K562 (cell line): Measurements from ENCODE around the gene RSRC1. TPM values are rescaled to one million over a fixed set of nuclear protein-coding genes. Genes with fewer than 3 reads are reported as not detected.

Experiments
- ATAC-seq: fragments of 200-7000 bp; cut with Tn5 transposase; 3 replicates; pipeline ENCODE4 v1.9.1; 2020; ENCODE audit warnings: moderate library complexity
- BruUV-seq: library from RNA; stranded (reverse); fragments of 400-500 nt; replicated peaks from 2 replicates; lab custom pipeline; 2021; lab: Mats Ljungman, UMichigan
- CTCF ChIA-PET: fragments of 300-600 bp; formaldehyde crosslinking; extraction: SDS; loops from one replicate; lab custom pipeline; 2021; ENCODE audit warnings: low intra/inter-chr PET ratio; lab: Yijun Ruan, JAX
- POLR2A ChIA-PET: fragments of 300-600, 350-650 bp; sonication (Branson Sonifier 250); formaldehyde crosslinking; extraction: SDS; loops from one replicate; lab custom pipeline; 2021; ENCODE audit warnings: antibody characterized with exemption, inconsistent platforms; lab: Yijun Ruan, JAX
- DNase-seq, 4 experiments: peaks; one replicate each; pipeline versions ENCODE4 v3.0.0 to v3.0.0-alpha.2; 2011 to 2018; ENCODE audit warnings: low spot score in 3 of 4, mixed read lengths in 3 of 4; ENCODE audit errors: extremely low read depth in 1 of 4
- FAIRE-seq: peaks from 2 replicates; lab custom pipeline; 2011; peaks lifted over from hg19 to GRCh38; lab: Jason Lieb, UNC
- H2AFZ ChIP-seq: 2 replicates; pipeline ENCODE4 v1.6.0; 2011; ENCODE audit warnings: low read depth, low read length, control low read depth, inconsistent platforms
- H3K27ac ChIP-seq: fragments of 200-600 bp; 3 replicates; pipeline ENCODE4 v1.8.0; 2011; ENCODE audit warnings: low read depth, mild to moderate bottlenecking, control low read depth, inconsistent platforms, low read length, moderate library complexity, mixed read lengths; ENCODE audit errors: extremely low read depth
- H3K27me3 ChIP-seq, 2 experiments: fragments of 300-600 bp in 1 of 2; 2 replicates in 1 of 2; 3 replicates in 1 of 2; pipeline versions ENCODE4 v1.6.0 to v1.8.0; 2011; ENCODE audit warnings: inconsistent platforms in 2 of 2, low read length in 2 of 2, mild to moderate bottlenecking in 1 of 2, mixed read lengths in 1 of 2, moderate library complexity in 1 of 2; ENCODE audit not compliant: control insufficient read depth in 2 of 2, insufficient read depth in 2 of 2
- H3K36me3 ChIP-seq: fragments of 300-600 bp; 3 replicates; pipeline ENCODE4 v1.8.0; 2011; ENCODE audit warnings: mild to moderate bottlenecking, low read length, inconsistent platforms; ENCODE audit not compliant: control insufficient read depth, insufficient read depth
- H3K4me1 ChIP-seq, 2 experiments: fragments of 200-600 bp in 1 of 2; replicated peaks in 1 of 2; 2 replicates in 1 of 2; 3 replicates in 1 of 2; pipeline versions ENCODE4 v1.5.1 to v1.8.0; 2011; ENCODE audit warnings: inconsistent platforms in 2 of 2, low read length in 2 of 2, mild to moderate bottlenecking in 1 of 2, mixed read lengths in 1 of 2, moderate library complexity in 1 of 2; ENCODE audit not compliant: control insufficient read depth in 2 of 2, insufficient read depth in 2 of 2
- H3K4me2 ChIP-seq: 2 replicates; pipeline ENCODE4 v1.6.1; 2011; ENCODE audit warnings: low read length, control low read depth, inconsistent platforms, mixed read lengths; ENCODE audit not compliant: insufficient read depth
- H3K4me3 ChIP-seq: fragments of 200-600 bp; sonication (generic), shearing (Covaris generic); 2 replicates; pipeline ENCODE4 v1.5.1; 2016; ENCODE audit warnings: control low read depth, inconsistent platforms
- H3K79me2 ChIP-seq: fragments of 200-600 bp; 3 replicates; pipeline ENCODE4 v1.8.0; 2011; ENCODE audit warnings: low read length, inconsistent platforms; ENCODE audit not compliant: control insufficient read depth, insufficient read depth
- H3K9ac ChIP-seq, 2 experiments: 2 replicates each; pipeline versions ENCODE4 v1.6.0 to v1.6.1; 2011; ENCODE audit warnings: low read depth in 2 of 2, low read length in 2 of 2, control low read depth in 1 of 2, inconsistent platforms in 1 of 2, mild to moderate bottlenecking in 1 of 2, mixed read lengths in 1 of 2; ENCODE audit not compliant: insufficient read depth in 1 of 2
- H3K9me1 ChIP-seq: one replicate; pipeline ENCODE4 v1.6.0; 2011; ENCODE audit warnings: inconsistent platforms, mild to moderate bottlenecking, low read length, moderate library complexity; ENCODE audit not compliant: control insufficient read depth, insufficient read depth
- H3K9me3 ChIP-seq: replicated peaks from 2 replicates; pipeline ENCODE4 v1.5.1; 2011; ENCODE audit warnings: low read depth, low read length, inconsistent platforms; ENCODE audit not compliant: control insufficient read depth, insufficient read depth
- H4K20me1 ChIP-seq: replicated peaks from 2 replicates; pipeline ENCODE4 v1.6.1; 2011; ENCODE audit warnings: low read length, inconsistent platforms, mixed read lengths; ENCODE audit not compliant: control insufficient read depth, insufficient read depth
- CCAR2 ChIP-seq: fragments of 200-400 bp; formaldehyde crosslinking; IDR thresholded peaks from 2 replicates; pipeline ENCODE4 v1.6.1; 2017; ENCODE audit warnings: mild to moderate bottlenecking, low read depth, low read length
- FOXA1 ChIP-seq: fragments of 450-650 bp; IDR thresholded peaks from 2 replicates; pipeline ENCODE4 v1.6.1; 2016; ENCODE audit warnings: mild to moderate bottlenecking, borderline replicate concordance
- FOXJ2 ChIP-seq: fragments of 200-800 bp; sonication (Bioruptor generic); IDR thresholded peaks from 2 replicates; pipeline ENCODE4 v1.6.1; 2016; ENCODE audit warnings: missing genetic modification characterization, missing compliant biosample characterization
- HES1 ChIP-seq: fragments of 450-650 bp; IDR thresholded peaks from 2 replicates; pipeline ENCODE4 v1.6.1; 2016; ENCODE audit warnings: low read depth, mild to moderate bottlenecking, moderate library complexity
- ILF3 ChIP-seq: fragments of 450-650 bp; IDR thresholded peaks from 2 replicates; pipeline ENCODE4 v1.6.1; 2018; ENCODE audit warnings: antibody characterized with exemption, mild to moderate bottlenecking, moderate library complexity, borderline replicate concordance
- JUNB ChIP-seq: fragments of 450-650 bp; formaldehyde crosslinking; conservative IDR thresholded peaks from 2 replicates; pipeline ENCODE4 v1.4.0; 2020; ENCODE audit warnings: mild to moderate bottlenecking
- MAZ ChIP-seq, 2 experiments: fragments of 450-650 bp in 1 of 2; sonication (generic) in 1 of 2; formaldehyde crosslinking; IDR thresholded peaks in 1 of 2; conservative IDR thresholded peaks in 1 of 2; 2 replicates each; pipeline versions ENCODE4 v1.4.0 to v1.5.0; 2020; ENCODE audit warnings: mild to moderate bottlenecking in 1 of 2, missing genetic modification reagents in 1 of 2
- POLR2A ChIP-seq: fragments of 450-650 bp; conservative IDR thresholded peaks from 2 replicates; pipeline ENCODE4 v1.6.1; 2016
- PRDM10 ChIP-seq: fragments of 450-650 bp; IDR thresholded peaks from 2 replicates; pipeline ENCODE4 v1.6.1; 2018; ENCODE audit not compliant: partially characterized antibody
- SRF ChIP-seq, 2 experiments: fragments of 250-450, 450-650 bp in 1 of 2; sonication (Bioruptor Pico) in 1 of 2; sonication (generic) in 1 of 2; formaldehyde crosslinking; IDR thresholded peaks; 2 replicates each; pipeline versions ENCODE4 v1.5.0 to v1.5.1; 2020 to 2022; ENCODE audit warnings: mild to moderate bottlenecking in 1 of 2, missing genetic modification reagents in 1 of 2
- TCFL5 ChIP-seq: fragments of 250-450 bp; sonication (Bioruptor Pico); conservative IDR thresholded peaks from 2 replicates; pipeline ENCODE4 v1.6.1; 2021; ENCODE audit warnings: mild to moderate bottlenecking, moderate library complexity, matching md5 sums
- ZBTB9 ChIP-seq: fragments of 450-650 bp; formaldehyde crosslinking; IDR thresholded peaks from 2 replicates; pipeline ENCODE4 v1.4.0; 2020; ENCODE audit warnings: mild to moderate bottlenecking, moderate library complexity
- ZFP1 ChIP-seq: fragments of 450-650 bp; formaldehyde crosslinking; IDR thresholded peaks from 2 replicates; pipeline ENCODE4 v1.4.0; 2020; ENCODE audit warnings: mild to moderate bottlenecking, mixed read lengths
- ZNF398 ChIP-seq: fragments of 250-450 bp; sonication (Bioruptor Pico); IDR thresholded peaks from 2 replicates; pipeline ENCODE4 v1.8.0; 2021; ENCODE audit warnings: moderate library complexity, mild to moderate bottlenecking, inconsistent platforms
- ZZZ3 ChIP-seq: fragments of 450-650 bp; IDR thresholded peaks from 2 replicates; pipeline ENCODE4 v1.6.1; 2016; ENCODE audit warnings: antibody characterized with exemption, mild to moderate bottlenecking, moderate library complexity
- WGBS: fragments of 100-300 bp; shearing (Covaris generic); methylation state at CpG from one replicate; pipeline ENCODE4 v1.1.6; 2016; ENCODE audit warnings: low coverage, mixed read lengths; ENCODE audit not compliant: insufficient coverage; ENCODE audit errors: missing lambda C conversion rate; 5-methylcytosine and 5-hydroxymethylcytosine counted together
- in situ Hi-C: fragments of 300-500 bp; cut with MboI; formaldehyde crosslinking; loops from 4 replicates; pipeline ENCODE4 v1.15.0; 2018; ENCODE audit warnings: inconsistent platforms, mixed read lengths
- intact Hi-C: fragments of 100-400 bp; cut with micrococcal nuclease; formaldehyde crosslinking; loops from 2 replicates; pipeline ENCODE4 v1.14.2; 2022
- polyA plus RNA-seq, 8 experiments: library from polyadenylated mRNA; depleted of rRNA in 4 of 8; stranded (reverse) in 5 of 8; unstranded in 3 of 8; fragments of >200 nt; fragmentation: Nextera tagmentation in 2 of 8; fragmentation: Illumina TruSeq in 1 of 8; extraction: Ambion mirVana in 2 of 8; extraction: Trizol in 1 of 8; gene quantifications; 2 replicates each; pipeline versions ENCODE4 v1.2.1 to v1.2.3, GENCODE V29; 2011 to 2014; ENCODE audit warnings: inconsistent platforms in 1 of 8, missing spikeins in 1 of 8
- total RNA-seq, 7 experiments: library from RNA; depleted of rRNA in 6 of 7; stranded (reverse); fragments of >200 nt in 6 of 7; fragmentation: Illumina TruSeq in 2 of 7; extraction: Trizol in 2 of 7; gene quantifications; 2 replicates each; pipeline versions ENCODE4 v1.2.1 to v1.2.3, GENCODE V29; 2011 to 2021; ENCODE audit warnings: low replicate concordance in 1 of 7

Gene RSRC1
- total and polyA plus RNA-seq, 9 of the 15 experiments (the other 6 are each of a cell fraction or from before 2014, with no cell fraction given), result 19.3 to 128 (median 75.5) TPM

GRCh38 chr3:158453865-158454264 is 344.0 kb downstream of the RSRC1 start (continued):
- no peak for TF ChIP-seq ZBTB9
- TF ChIP-seq SRF (CRISPR knock-in tag; IDR thresholded peaks at IDR 0.05), result no peak
- TF ChIP-seq CCAR2, result no peak
- TF ChIP-seq FOXA1, result no peak
- TF ChIP-seq ZFP1, result no peak
- no peak for TF ChIP-seq POLR2A
- no peak for TF ChIP-seq FOXJ2 (tag)

- H4K20me1 ChIP-seq, result no peaks in the 10 kb centered on the region
- in situ Hi-C loops (no loop called here), intact Hi-C loops (loop anchor here (10.0 kb wide), 1 partner anchor 339 kb away; no protein-coding TSS in a partner anchor)
- no TSS peak for BruUV-seq
- H3K4me2 ChIP-seq, result no peak overlapping the region
- no peak overlapping the region for H3K9ac ChIP-seq
- no peaks in the 10 kb centered on the region for H3K9me3 ChIP-seq
- ATAC-seq, result no peak
- no peak overlapping the region for H3K27ac ChIP-seq
- no peak overlapping the region for H2AFZ ChIP-seq
- FAIRE-seq, result no peak
- H3K9me1 ChIP-seq, result no peaks in the 10 kb centered on the region
- H3K4me3 ChIP-seq, result no peak overlapping the region
- no peaks in the 10 kb centered on the region for H3K4me1 ChIP-seq
- H3K79me2 ChIP-seq, result no peaks in the 10 kb centered on the region
- ChIA-PET CTCF (no interaction called here), POLR2A (no interaction called here)
- H3K27me3 ChIP-seq, result no peaks in the 10 kb centered on the region
- no peak for DNase-seq
- 98% methylated on average over 5 of the region's 5 CpGs for WGBS
- no peaks in the 10 kb centered on the region for H3K36me3 ChIP-seq
- no peak for TF ChIP-seq HES1
- TF ChIP-seq ZZZ3, result no peak
- no peak for TF ChIP-seq TCFL5
- no peak for TF ChIP-seq PRDM10
- TF ChIP-seq ILF3, result no peak
- no peak for TF ChIP-seq MAZ (CRISPR knock-in tag; conservative IDR thresholded peaks at IDR 0.05 in 1 of 2, IDR thresholded peaks at IDR 0.05 in 1 of 2)
- TF ChIP-seq ZNF398 (CRISPR knock-in tag), result no peak
- TF ChIP-seq JUNB (CRISPR knock-in tag), result no peak
Observed at GRCh38 chr3:158455406-158455805, 345.5 kb downstream of the RSRC1 start.
